GM18507 (cell line): Measurements from ENCODE around the gene KRTAP10-4.
"Not testable (repeated sequence)": the region's sequence is repeated elsewhere in the genome, so short reads cannot be mapped to it uniquely, and the experiment has no call there.

Experiments used
- DNase-seq: peaks from one replicate; pipeline ENCODE4 v3.0.0; 2011; ENCODE audit warnings: low read depth; ENCODE audit not compliant: insufficient read length; ENCODE audit errors: extremely low spot score
- FAIRE-seq: peaks from 2 replicates; lab custom pipeline; 2011; peaks lifted over from hg19 to GRCh38; lab: Jason Lieb, UNC

KRTAP10-4 gene

GRCh38 chr21:44555200-44555875 is 18.2 kb upstream of the KRTAP10-4 start:
- FAIRE-seq: no peak

GRCh38 chr21:44556879-44557278 is 16.6 kb upstream of the KRTAP10-4 start:
- DNase-seq (no peak), FAIRE-seq (no peak)

More at GRCh38 chr21:44555200-44555875, 18.2 kb upstream of the KRTAP10-4 start:
- no peak for DNase-seq

GRCh38 chr21:44557491-44558328 is 15.8 kb upstream of the KRTAP10-4 start:
- DNase-seq: no peak
- no peak for FAIRE-seq

- not testable (repeated sequence) for FAIRE-seq
Measured at GRCh38 chr21:44558329-44558675, 15.2 kb upstream of the KRTAP10-4 start.

GRCh38 chr21:44558695-44559094 is 14.8 kb upstream of the KRTAP10-4 start, which contains the start of gene KRTAP10-3:
TSS of gene KRTAP10-3 (minus strand) at chr21:44558795. CDS start at chr21:44558715, 80 bp downstream.
- DNase-seq: no peak
- FAIRE-seq: no peak

More at GRCh38 chr21:44558329-44558675, 15.2 kb upstream of the KRTAP10-4 start:
- not testable (repeated sequence) for DNase-seq

- no peak for FAIRE-seq
Measured at GRCh38 chr21:44564099-44564498, 9.4 kb upstream of the KRTAP10-4 start.

GRCh38 chr21:44564886-44565598 is 8.5 kb upstream of the KRTAP10-4 start:
- peak; percentile 74 for FAIRE-seq
- DNase-seq: no peak

More at GRCh38 chr21:44564099-44564498, 9.4 kb upstream of the KRTAP10-4 start:
- no peak for DNase-seq

GRCh38 chr21:44566403-44566802 is 7.1 kb upstream of the KRTAP10-4 start:
- no peak for DNase-seq
- no peak for FAIRE-seq

GRCh38 chr21:44567481-44568171 is 5.9 kb upstream of the KRTAP10-4 start:
- no peak for FAIRE-seq
- no peak for DNase-seq

GRCh38 chr21:44568261-44568660 is 5.3 kb upstream of the KRTAP10-4 start:
- FAIRE-seq: no peak

GRCh38 chr21:44568667-44569556 is 4.6 kb upstream of the KRTAP10-4 start:
- FAIRE-seq: no peak

More at GRCh38 chr21:44568261-44568660, 5.3 kb upstream of the KRTAP10-4 start:
- no peak for DNase-seq

GRCh38 chr21:44569861-44570517 is 3.5 kb upstream of the KRTAP10-4 start:
- FAIRE-seq (no peak), DNase-seq (no peak)

More at GRCh38 chr21:44568667-44569556, 4.6 kb upstream of the KRTAP10-4 start:
- DNase-seq: no peak

GRCh38 chr21:44571296-44571695 is 2.2 kb upstream of the KRTAP10-4 start:
- FAIRE-seq (no peak), DNase-seq (no peak)

- DNase-seq: no peak
- FAIRE-seq: no peak
Measured at GRCh38 chr21:44571844-44572782, 1.4 kb upstream of the KRTAP10-4 start.

GRCh38 chr21:44572959-44573583 is 458 bp upstream of the KRTAP10-4 start:
- DNase-seq (no peak), FAIRE-seq (no peak)

GRCh38 chr21:44574457-44575306 is 1.2 kb downstream of the KRTAP10-4 start:
- FAIRE-seq: no peak
- DNase-seq: no peak
